Large intestine (tissue), 12 donors: ENCODE measurements around the gene NOXA1. TPM values are rescaled to one million over a fixed set of nuclear protein-coding genes. Genes with fewer than 3 reads are reported as not detected.
"Not testable (repeated sequence)": the region's sequence is repeated elsewhere in the genome, so short reads cannot be mapped to it uniquely, and the experiment has no call there.

ENCODE experiments used
- DNase-seq, 2 donors: peaks; one replicate each; pipeline versions ENCODE4 v3.0.0 to v3.0.0-alpha.2; 2013
- H3K27ac ChIP-seq: one replicate; pipeline ENCODE4 v1.5.1; 2013; ENCODE audit warnings: low read length
- H3K27me3 ChIP-seq: 2 replicates; pipeline ENCODE4 v1.6.1; 2013; ENCODE audit warnings: low read length; ENCODE audit not compliant: control insufficient read depth, insufficient read depth
- H3K36me3 ChIP-seq: 2 replicates; pipeline ENCODE4 v1.6.1; 2013; ENCODE audit warnings: low read length; ENCODE audit not compliant: control insufficient read depth, insufficient read depth
- H3K4me1 ChIP-seq: one replicate; pipeline ENCODE4 v1.6.1; 2013; ENCODE audit warnings: low read length; ENCODE audit not compliant: control insufficient read depth, insufficient read depth
- H3K4me3 ChIP-seq: one replicate; pipeline ENCODE4 v1.5.1; 2013; ENCODE audit warnings: low read length
- H3K9me3 ChIP-seq: one replicate; pipeline ENCODE4 v1.6.1; 2013; ENCODE audit warnings: mild to moderate bottlenecking, low read depth, low read length, moderate library complexity; ENCODE audit not compliant: control insufficient read depth
- WGBS: methylation state at CpG from one replicate; pipeline ENCODE4 v1.1.5; 2013; ENCODE audit warnings: low lambda C conversion rate; ENCODE audit not compliant: insufficient coverage; 5-methylcytosine and 5-hydroxymethylcytosine counted together
- long read RNA-seq, 11 donors: transcript quantifications; one replicate each; lab custom pipeline, GENCODE V29; 2026
- polyA plus RNA-seq: library from polyadenylated mRNA; unstranded; fragments of 120-200 nt; gene quantifications from one replicate; pipeline ENCODE4 v1.2.1, GENCODE V29; 2013

Gene NOXA1
- polyA plus RNA-seq = 11.8 TPM
- long read RNA-seq, donor 1 = 0 reads
- long read RNA-seq, donor 2 = 0 reads
- long read RNA-seq, donor 3 = 0 reads
- long read RNA-seq, donor 4 = 0 reads
- long read RNA-seq, donor 5 = 0 reads
- long read RNA-seq, donor 6 = 0 reads
- long read RNA-seq, donor 7 = 0 reads
- long read RNA-seq, donor 8, partial matches to known transcripts = 5 of 5 reads
- long read RNA-seq, donor 8, other reads (novel, unspliced or antisense) = 0 of 5 reads
- long read RNA-seq, donor 9 = 0 reads
- long read RNA-seq, donor 10 = 0 reads
- long read RNA-seq, donor 11 = 0 reads

- Histone ChIP-seq H3K4me1 (peaks cover 12% of the 10 kb centered on the region), H3K36me3 (no peaks in the 10 kb centered on the region), H3K27ac (peak within 1 kb of the TSS; percentile 61), H3K27me3 (no peaks in the 10 kb centered on the region), H3K4me3 (peak within 1 kb of the TSS; percentile 65), H3K9me3 (no peaks in the 10 kb centered on the region)
- WGBS = no CpG with 5 or more reads among the region's 113 CpGs
- peak; percentile 92 to 93 for DNase-seq
Observed at GRCh38 chr9:137422604-137423513, at the start of gene NOXA1, which contains the start of gene EXD3. NOXA1 (plus strand) TSS chr9:137423393; CDS start chr9:137423530, 137 bp downstream. EXD3 (minus strand) TSS chr9:137423162; CDS start chr9:137395357, 27,805 bp downstream.

- H3K36me3 ChIP-seq = peaks cover 12% of the 10 kb centered on the region
- H3K27ac ChIP-seq = no peak overlapping the region
- H3K9me3 ChIP-seq = peaks cover 6% of the 10 kb centered on the region
- H3K4me1 ChIP-seq = no peaks in the 10 kb centered on the region
- no CpG with 5 or more reads among the region's 16 CpGs for WGBS
- H3K27me3 ChIP-seq = no peaks in the 10 kb centered on the region
- DNase-seq = no peak
- H3K4me3 ChIP-seq = no peak overlapping the region
Observed at GRCh38 chr9:137373611-137373980, 49.6 kb upstream of the NOXA1 start.

GRCh38 chr9:137374131-137374845 is 48.9 kb upstream of the NOXA1 start:
- no peak for DNase-seq
- H3K9me3 ChIP-seq = peaks cover 11% of the 10 kb centered on the region
- H3K36me3 ChIP-seq = peaks cover 12% of the 10 kb centered on the region
- WGBS = no CpG with 5 or more reads among the region's 37 CpGs
- H3K27ac ChIP-seq = no peak overlapping the region
- no peaks in the 10 kb centered on the region for H3K27me3 ChIP-seq
- H3K4me1 ChIP-seq = no peaks in the 10 kb centered on the region
- no peak overlapping the region for H3K4me3 ChIP-seq

- Histone ChIP-seq H3K4me1 (no peaks in the 10 kb centered on the region), H3K36me3 (peaks cover 10% of the 10 kb centered on the region), H3K27ac (no peak overlapping the region), H3K9me3 (peaks cover 18% of the 10 kb centered on the region), H3K27me3 (no peaks in the 10 kb centered on the region), H3K4me3 (no peak overlapping the region)
- DNase-seq = no peak
- no CpG with 5 or more reads among the region's 11 CpGs for WGBS
Observed at GRCh38 chr9:137375321-137376058, 47.7 kb upstream of the NOXA1 start.

GRCh38 chr9:137376386-137376785 is 46.8 kb upstream of the NOXA1 start:
- H3K4me3 ChIP-seq = no peak overlapping the region
- H3K27ac ChIP-seq = no peak overlapping the region
- H3K36me3 ChIP-seq = peaks cover 10% of the 10 kb centered on the region
- no peaks in the 10 kb centered on the region for H3K27me3 ChIP-seq
- WGBS = no CpG with 5 or more reads among the region's 12 CpGs
- DNase-seq = no peak
- no peaks in the 10 kb centered on the region for H3K4me1 ChIP-seq
- peaks cover 16% of the 10 kb centered on the region for H3K9me3 ChIP-seq

GRCh38 chr9:137378688-137379410 is 44.3 kb upstream of the NOXA1 start:
- not testable (repeated sequence) for H3K27ac ChIP-seq, H3K27me3 ChIP-seq, DNase-seq, H3K4me1 ChIP-seq, H3K4me3 ChIP-seq
- no CpG with 5 or more reads among the region's 37 CpGs for whole genome bisulfite sequencing
- Histone ChIP-seq H3K36me3 (peaks cover 12% of the 10 kb centered on the region), H3K9me3 (peaks cover 16% of the 10 kb centered on the region)

GRCh38 chr9:137379761-137380161 is 43.4 kb upstream of the NOXA1 start:
- no CpG with 5 or more reads among the region's 12 CpGs for WGBS
- Histone ChIP-seq H3K36me3 (peaks cover 6% of the 10 kb centered on the region), H3K27me3 (no peaks in the 10 kb centered on the region), H3K4me3 (no peak overlapping the region), H3K9me3 (peaks cover 13% of the 10 kb centered on the region), H3K4me1 (peaks cover 3% of the 10 kb centered on the region), H3K27ac (no peak overlapping the region)
- no peak for DNase-seq

GRCh38 chr9:137380171-137380570 is 43.0 kb upstream of the NOXA1 start:
- H3K9me3 ChIP-seq = peaks cover 13% of the 10 kb centered on the region
- H3K36me3 ChIP-seq = peaks cover 6% of the 10 kb centered on the region
- no peak for DNase-seq
- no CpG with 5 or more reads among the region's 16 CpGs for WGBS
- H3K4me1 ChIP-seq = peaks cover 3% of the 10 kb centered on the region
- H3K27ac ChIP-seq = no peak overlapping the region
- H3K4me3 ChIP-seq = no peak overlapping the region
- H3K27me3 ChIP-seq = no peaks in the 10 kb centered on the region

- no peak overlapping the region for H3K27ac ChIP-seq
- no peak overlapping the region for H3K4me3 ChIP-seq
- peaks cover 6% of the 10 kb centered on the region for H3K36me3 ChIP-seq
- H3K27me3 ChIP-seq = no peaks in the 10 kb centered on the region
- WGBS = no CpG with 5 or more reads among the region's 7 CpGs
- peaks cover 13% of the 10 kb centered on the region for H3K9me3 ChIP-seq
- no peak for DNase-seq
- peaks cover 3% of the 10 kb centered on the region for H3K4me1 ChIP-seq
Observed at GRCh38 chr9:137380606-137381005, 42.6 kb upstream of the NOXA1 start.
